NCI-H460 (cell line): Measurements from ENCODE around the gene TMX3. TPM values are rescaled to one million over a fixed set of nuclear protein-coding genes. Genes with fewer than 3 reads are reported as not detected.

Source experiments
- DNase-seq: peaks from one replicate; pipeline ENCODE4 v3.0.0-alpha.2; 2016; ENCODE audit warnings: low read depth; ENCODE audit errors: extremely low read depth
- polyA plus RNA-seq: library from polyadenylated mRNA; depleted of rRNA; stranded (reverse); fragments of >200 nt; gene quantifications from 2 replicates; pipeline ENCODE4 v1.2.3, GENCODE V29; 2014; cell fraction: nucleus; rRNA removed
- total RNA-seq: library from RNA; depleted of rRNA; stranded (reverse); fragments of >200 nt; shearing (Covaris generic); gene quantifications from 2 replicates; pipeline ENCODE4 v1.2.3, GENCODE V29; 2014; rRNA removed

Gene TMX3
- 68.0 and 78.7 TPM in 2 replicates for total RNA-seq
- 165 and 203 TPM in 2 replicates for polyA plus RNA-seq

- peak; percentile 87 for DNase-seq
Observed at GRCh38 chr18:68714712-68715496, at the start of gene TMX3. Gene TMX3, minus strand, starts transcription at chr18:68715108. Its CDS starts 127 bp downstream, at chr18:68714981.

GRCh38 chr18:68764016-68764415 lies 49.1 kb upstream of the TMX3 start:
- DNase-seq: no peak

GRCh38 chr18:68763083-68763482 lies 48.2 kb upstream of the TMX3 start:
- peak; percentile 14 for DNase-seq

GRCh38 chr18:68759308-68759707 lies 44.4 kb upstream of the TMX3 start:
- DNase-seq: no peak

- no peak for DNase-seq
Observed at GRCh38 chr18:68757126-68757525, 42.2 kb upstream of the TMX3 start.

GRCh38 chr18:68742206-68742605 lies 27.3 kb upstream of the TMX3 start:
- no peak for DNase-seq

GRCh38 chr18:68740966-68741365 lies 26.1 kb upstream of the TMX3 start:
- DNase-seq: no peak

GRCh38 chr18:68739462-68739861 lies 24.6 kb upstream of the TMX3 start:
- DNase-seq: no peak

GRCh38 chr18:68738564-68738963 lies 23.7 kb upstream of the TMX3 start:
- no peak for DNase-seq

GRCh38 chr18:68735483-68736343 lies 20.8 kb upstream of the TMX3 start:
- DNase-seq: peak; percentile 37

GRCh38 chr18:68734308-68734707 lies 19.4 kb upstream of the TMX3 start:
- DNase-seq: no peak

- DNase-seq: no peak
Observed at GRCh38 chr18:68733707-68734106, 18.8 kb upstream of the TMX3 start.

- no peak for DNase-seq
Observed at GRCh38 chr18:68728081-68728700, 13.3 kb upstream of the TMX3 start.

- no peak for DNase-seq
Observed at GRCh38 chr18:68727506-68727905, 12.6 kb upstream of the TMX3 start.

- no peak for DNase-seq
Observed at GRCh38 chr18:68725346-68725745, 10.4 kb upstream of the TMX3 start.

GRCh38 chr18:68724021-68724420 lies 9.1 kb upstream of the TMX3 start:
- DNase-seq: no peak

GRCh38 chr18:68723539-68723938 lies 8.6 kb upstream of the TMX3 start:
- DNase-seq: no peak

GRCh38 chr18:68722821-68723220 lies 7.9 kb upstream of the TMX3 start:
- DNase-seq: no peak

GRCh38 chr18:68721681-68722583 lies 7.0 kb upstream of the TMX3 start:
- no peak for DNase-seq

- no peak for DNase-seq
Observed at GRCh38 chr18:68714366-68714711, 569 bp downstream of the TMX3 start.
